Heart left ventricle (tissue), 13 donors: ENCODE measurements around the gene NR1H2.

ENCODE experiments used
- CTCF ChIP-seq, 12 donors: fragments of 200-600 bp; sonication (generic) in 4 of 12; IDR thresholded peaks; one replicate each; pipeline versions ENCODE4 v1.5.0 to v1.8.0; 2018 to 2022; ENCODE audit warnings: antibody characterized with exemption in 12 of 12, mild to moderate bottlenecking in 5 of 12
- POLR2A ChIP-seq, 2 donors: fragments of 450-650 bp; IDR thresholded peaks; one replicate each; pipeline ENCODE4 v1.6.1; 2017; ENCODE audit warnings: antibody characterized with exemption in 2 of 2, mild to moderate bottlenecking in 2 of 2, moderate library complexity in 2 of 2
- donor health status: ischemic (EF 13 %, LVEDD 7.1; RV severe dilation, severe dysfunction).
- donor health status: DM: no; HTN: yes; CAD: no.
- donor health status: DM: no; HTN: no; CAD: no.
- donor health status: ischemic (EF 25% LVEDD 6.9; RV normal size, moderate dysfunction).
- donor health status: ischemic (EF 25% LVEDD 5.7; RV mildly dilated, moderate dysfunction).
- donor health status: ischemic (EF 35%, LVEDD 5.7; RV mildly dilated, moderate dysfunction).
- donor health status: nonischemic (EF 11% LVEDD 7.7; RV severe dilation, severe dysfunction).
- donor health status: DM: yes; HTN: yes; CAD: no.
- donor health status: PGD.
- donor health status: ischemic (EF 29% LVEDD 5.4; RV normal size, mild dysfunction).
- donor health status: nonischemic (EF 23%, LVEDD 6.1; RV moderate dilation, normal function).

GRCh38 chr19:50333737-50334617 lies 42.3 kb upstream of the NR1H2 start:
- TF ChIP-seq CTCF (IDR thresholded peaks at IDR 0.05) (no peak), POLR2A (IDR thresholded peaks at IDR 0.05) (peak in 1 of 2 donors; percentile 56)
